Stimulated activated naive CD8-positive, alpha-beta T cell treated with anti-CD3 and anti-CD28 coated beads, Interleukin-15, amount 100 ng/mL, for 72 hours (primary cell): ENCODE results near the gene CEP95.
A peak's percentile ranks its signal among the peaks of the same experiment; 100 is the strongest.
"Not testable (repeated sequence)": the region's sequence is repeated elsewhere in the genome, so short reads cannot be mapped to it uniquely, and the experiment has no call there.

Source experiments
- ATAC-seq: fragments of 150-1000 bp; cut with Tn5 transposase; 2 replicates; pipeline ENCODE4 v1.10.0; 2021; ENCODE audit warnings: mild to moderate bottlenecking, moderate library complexity
- DNase-seq, 2 donors: peaks; one replicate each; pipeline ENCODE4 v3.0.0; 2021 to 2022
- H3K27ac Mint-ChIP-seq, 2 donors: one replicate each; pipeline ENCODE4 v1.8.0; 2022; ENCODE audit warnings: mild to moderate bottlenecking in 2 of 2, mixed read lengths in 2 of 2, moderate library complexity in 2 of 2
- H3K27me3 Mint-ChIP-seq: one replicate; pipeline ENCODE4 v1.8.0; 2022; ENCODE audit warnings: mixed read lengths
- H3K4me1 Mint-ChIP-seq: one replicate; pipeline ENCODE4 v1.8.0; 2022; ENCODE audit warnings: mild to moderate bottlenecking, mixed read lengths
- H3K4me3 Mint-ChIP-seq, 2 donors: one replicate each; pipeline ENCODE4 v1.8.0; 2022; ENCODE audit warnings: mild to moderate bottlenecking in 2 of 2, mixed read lengths in 2 of 2, moderate library complexity in 1 of 2
- H3K9me3 Mint-ChIP-seq, 2 donors: one replicate each; pipeline ENCODE4 v1.8.0; 2022; ENCODE audit warnings: mixed read lengths in 2 of 2

Gene CEP95, protein sequence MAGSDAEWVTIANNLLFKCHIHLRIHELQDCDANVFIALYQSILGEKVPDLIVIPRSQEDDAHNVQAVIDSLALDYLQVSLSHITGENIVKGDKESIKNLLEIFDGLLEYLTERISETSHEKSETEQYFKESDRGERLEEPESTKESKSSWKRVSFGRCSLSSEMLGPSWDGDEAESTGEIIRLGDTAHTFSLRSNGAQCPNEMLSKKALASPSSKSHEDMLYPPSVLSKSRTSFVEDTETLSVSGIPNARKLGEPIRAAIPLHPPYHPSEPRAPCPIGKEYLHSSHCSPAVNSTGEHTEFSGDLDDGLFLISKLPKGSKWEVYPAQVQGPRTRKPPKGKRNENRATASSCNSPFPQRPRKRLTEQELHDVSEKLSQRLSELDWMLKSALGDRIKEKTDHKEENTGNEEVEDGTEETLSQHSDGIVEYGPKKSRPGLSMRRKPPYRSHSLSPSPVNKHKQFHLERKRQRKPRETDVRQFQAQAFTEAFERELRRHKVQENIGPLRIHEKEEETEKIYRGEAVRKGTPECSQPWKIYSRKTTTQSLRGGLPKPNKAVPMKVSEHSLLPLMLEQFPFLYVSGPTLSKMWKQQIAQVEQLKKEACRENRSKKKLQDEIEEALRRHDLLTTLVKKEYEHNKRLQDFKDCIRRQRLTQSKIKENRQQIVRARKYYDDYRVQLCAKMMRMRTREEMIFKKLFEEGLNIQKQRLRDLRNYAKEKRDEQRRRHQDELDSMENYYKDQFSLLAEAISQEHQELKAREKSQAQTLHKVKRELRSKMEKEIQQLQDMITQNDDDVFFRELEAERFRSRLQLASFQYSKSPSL

DNA sequence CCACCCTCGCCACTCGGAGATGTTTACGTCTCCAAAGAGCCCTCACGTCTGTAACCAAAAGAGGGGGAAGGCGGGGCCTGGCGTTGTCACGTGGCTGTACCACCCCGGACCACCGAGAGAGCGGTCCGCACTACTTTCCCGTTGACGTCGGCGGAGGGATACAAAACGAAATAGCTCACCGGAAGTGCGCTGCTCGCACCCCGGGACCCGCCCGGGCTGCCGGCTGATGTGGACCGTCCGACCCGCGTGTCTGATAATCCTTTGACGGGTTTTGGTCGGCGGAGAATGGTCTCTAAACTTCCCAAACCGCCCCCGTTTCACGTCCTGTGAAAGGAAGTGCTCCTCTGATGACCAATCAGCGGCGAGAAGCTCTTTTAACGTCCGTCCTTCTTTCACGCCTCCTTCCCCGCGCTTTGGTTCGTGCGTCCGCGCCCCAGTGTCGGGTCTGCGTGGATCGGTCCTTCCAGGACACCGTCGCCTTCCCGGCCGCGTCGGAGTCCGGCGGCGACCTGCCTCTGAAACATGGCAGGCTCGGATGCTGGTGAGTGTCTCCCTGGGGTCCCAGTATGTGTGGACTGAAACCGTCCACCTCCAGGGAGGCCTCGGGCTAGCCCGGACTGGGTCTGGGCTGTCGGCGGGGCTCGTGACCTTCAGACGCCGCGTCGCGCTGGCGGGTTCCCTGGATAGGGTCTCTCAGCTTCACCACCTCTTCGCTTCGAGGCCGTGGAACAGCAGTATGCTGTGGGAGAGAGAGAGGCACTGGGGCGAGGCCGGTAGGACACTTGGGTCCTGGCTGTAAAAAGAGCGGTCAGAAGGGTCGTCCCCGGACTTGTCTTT, at the start of gene CEP95:
CEP95 (plus strand) TSS at position 402 of the 837 bp plus-strand sequence; CDS start at position 523, 121 bp downstream.
- ATAC-seq (peak; percentile 68), DNase-seq (peak; percentile 98)
- H3K27ac Mint-ChIP-seq: peak within 1 kb of the TSS; percentile 100
- peak within 1 kb of the TSS; percentile 94 to 97 for H3K4me3 Mint-ChIP-seq
- peaks cover 56% of the 10 kb centered on the region for H3K4me1 Mint-ChIP-seq
- H3K9me3 Mint-ChIP-seq: no peaks in the 10 kb centered on the region
- H3K27me3 Mint-ChIP-seq: no peaks in the 10 kb centered on the region

DNA sequence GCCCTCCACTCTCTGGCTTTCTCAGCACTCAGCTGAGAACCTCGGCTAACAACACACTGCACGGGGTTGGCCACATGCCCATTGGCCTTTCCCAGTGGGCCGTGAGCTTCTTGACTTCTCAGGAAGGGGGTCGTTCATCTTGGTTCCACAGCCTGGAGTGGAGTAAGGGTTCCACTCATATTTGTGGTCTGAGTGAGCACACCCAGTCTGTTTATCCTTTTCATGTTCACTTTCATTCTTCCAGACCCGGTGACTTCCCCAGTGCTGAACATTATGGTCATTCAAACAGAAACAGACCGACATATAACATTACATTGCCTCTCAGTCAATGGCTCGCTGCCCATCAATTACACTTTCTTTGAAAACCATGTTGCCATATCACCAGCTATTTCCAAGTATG, 49.6 kb upstream of the CEP95 start:
- no peak for DNase-seq
- H3K4me3 Mint-ChIP-seq: no peak overlapping the region
- H3K9me3 Mint-ChIP-seq: no peaks in the 10 kb centered on the region
- ATAC-seq: no peak
- no peaks in the 10 kb centered on the region for H3K27me3 Mint-ChIP-seq
- peaks cover 15% of the 10 kb centered on the region for H3K4me1 Mint-ChIP-seq
- H3K27ac Mint-ChIP-seq: no peak overlapping the region

DNA sequence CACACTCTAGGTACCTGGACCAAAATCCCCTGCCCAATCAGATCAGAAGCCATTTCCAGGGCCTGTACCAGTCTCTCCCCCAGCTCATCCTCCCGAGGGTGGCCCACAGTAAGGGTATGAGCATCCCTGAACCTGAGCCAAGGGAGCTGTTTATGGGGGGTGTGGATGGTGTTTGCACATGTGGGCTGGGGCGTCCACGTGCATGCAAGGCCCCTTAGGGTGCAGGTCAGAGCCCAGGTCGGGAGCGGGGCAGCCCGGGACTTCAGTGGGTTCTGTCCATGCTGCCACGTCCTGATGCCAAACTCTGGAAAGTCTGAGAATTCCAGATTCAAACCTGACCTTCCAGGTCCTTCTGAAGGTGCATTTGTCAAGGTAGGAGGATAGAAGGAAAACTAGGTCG, 48.0 kb upstream of the CEP95 start:
- Mint-ChIP-seq H3K27me3 (no peaks in the 10 kb centered on the region), H3K27ac (no peak overlapping the region), H3K9me3 (no peaks in the 10 kb centered on the region), H3K4me3 (no peak overlapping the region), H3K4me1 (peaks cover 15% of the 10 kb centered on the region)
- ATAC-seq (no peak), DNase-seq (no peak)

DNA sequence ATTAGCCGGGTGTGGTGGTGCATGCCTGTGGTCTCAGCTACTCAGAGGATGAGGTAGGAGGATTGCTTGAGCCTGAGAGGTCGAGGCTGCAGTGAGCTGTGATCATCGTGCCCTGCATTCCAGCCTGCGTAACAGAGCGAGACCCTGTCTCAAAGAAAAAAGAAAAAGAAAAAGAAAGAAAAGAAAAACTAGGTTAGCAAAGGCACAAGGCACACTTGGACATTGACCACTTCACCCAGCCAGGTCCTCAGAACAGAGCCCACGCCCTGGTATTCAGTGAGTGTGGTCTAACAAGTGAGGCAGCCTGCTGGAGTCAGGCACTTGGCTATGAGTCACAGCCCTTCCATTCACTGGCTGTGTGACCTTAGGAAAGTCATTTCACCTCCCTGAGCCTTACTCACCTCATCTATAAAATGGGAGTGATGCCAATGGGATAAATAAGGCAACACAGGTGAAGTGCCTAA, 47.5 kb upstream of the CEP95 start:
- Mint-ChIP-seq H3K27ac (peak overlapping the region in 1 of 2 donors; percentile 88), H3K27me3 (no peaks in the 10 kb centered on the region), H3K9me3 (no peaks in the 10 kb centered on the region), H3K4me1 (peaks cover 15% of the 10 kb centered on the region), H3K4me3 (no peak overlapping the region)
- DNase-seq (no peak), ATAC-seq (no peak)

DNA sequence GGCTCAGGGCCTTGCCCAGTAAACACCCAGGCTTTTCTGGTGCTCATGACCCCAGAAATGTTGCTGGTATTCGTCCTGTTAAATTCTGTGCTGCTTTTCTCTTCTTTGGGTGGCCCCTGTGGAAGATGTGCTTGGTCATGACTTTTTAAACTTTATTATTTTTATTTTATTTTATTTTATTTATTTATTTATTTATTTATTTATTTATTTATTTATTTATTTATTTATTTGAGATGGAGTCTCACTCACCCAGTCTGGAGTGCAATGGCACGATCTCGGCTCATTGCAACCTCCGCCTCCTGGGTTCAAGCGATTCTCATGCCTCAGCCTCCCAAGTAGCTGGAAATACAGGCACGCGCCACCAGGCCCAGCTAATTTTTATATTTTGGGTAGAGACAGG, 47.0 kb upstream of the CEP95 start:
- H3K4me3 Mint-ChIP-seq, H3K9me3 Mint-ChIP-seq, H3K27ac Mint-ChIP-seq, H3K27me3 Mint-ChIP-seq, ATAC-seq, DNase-seq: not testable (repeated sequence)
- H3K4me1 Mint-ChIP-seq: peaks cover 15% of the 10 kb centered on the region

DNA sequence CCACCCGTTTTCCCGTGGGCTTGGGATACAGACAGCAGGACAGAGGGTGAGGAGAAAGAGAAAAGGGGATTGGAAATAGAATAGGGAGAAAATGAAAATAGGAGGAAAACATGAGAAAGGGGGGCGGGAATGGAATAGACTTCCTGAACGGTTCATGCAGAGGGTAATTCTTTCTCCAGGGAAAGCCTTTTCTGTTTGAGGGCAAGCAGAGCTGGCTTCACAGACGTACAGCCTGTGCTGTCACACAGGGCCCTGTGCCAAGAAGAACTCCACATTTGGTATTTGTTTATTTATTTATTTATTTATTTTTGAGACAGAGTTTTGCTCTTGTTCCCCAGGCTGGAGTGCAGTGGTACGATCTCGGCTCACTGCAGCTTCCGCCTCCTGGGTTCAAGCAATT, 45.8 kb upstream of the CEP95 start:
- H3K27ac Mint-ChIP-seq: peak overlapping the region in 1 of 2 donors; percentile 5
- H3K4me3 Mint-ChIP-seq: no peak overlapping the region
- peaks cover 11% of the 10 kb centered on the region for H3K4me1 Mint-ChIP-seq
- no peak for ATAC-seq
- H3K27me3 Mint-ChIP-seq: no peaks in the 10 kb centered on the region
- DNase-seq: no peak
- no peaks in the 10 kb centered on the region for H3K9me3 Mint-ChIP-seq

DNA sequence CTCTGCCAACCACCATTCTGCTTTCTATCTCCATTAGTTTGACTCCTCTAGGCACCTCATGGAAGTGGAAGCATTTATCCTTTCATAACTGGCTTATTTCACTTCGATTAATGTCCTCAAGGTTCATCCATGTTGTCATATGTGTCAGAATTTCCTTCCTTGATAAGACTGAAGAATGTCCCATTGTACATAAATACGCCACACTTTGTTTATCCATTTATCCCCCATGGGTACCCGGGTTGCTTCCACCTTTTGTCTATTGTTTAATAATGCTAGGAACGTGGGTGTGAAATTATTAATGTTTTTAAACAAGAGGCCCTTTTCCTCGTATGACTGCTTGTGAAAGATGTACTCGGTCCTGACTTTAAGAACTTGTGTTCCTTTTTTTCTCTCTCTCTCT, 45.0 kb upstream of the CEP95 start:
- no peak overlapping the region for H3K4me3 Mint-ChIP-seq
- peaks cover 5% of the 10 kb centered on the region for H3K4me1 Mint-ChIP-seq
- no peak overlapping the region for H3K27ac Mint-ChIP-seq
- no peak for DNase-seq
- no peak for ATAC-seq
- H3K9me3 Mint-ChIP-seq: no peaks in the 10 kb centered on the region
- H3K27me3 Mint-ChIP-seq: no peaks in the 10 kb centered on the region

DNA sequence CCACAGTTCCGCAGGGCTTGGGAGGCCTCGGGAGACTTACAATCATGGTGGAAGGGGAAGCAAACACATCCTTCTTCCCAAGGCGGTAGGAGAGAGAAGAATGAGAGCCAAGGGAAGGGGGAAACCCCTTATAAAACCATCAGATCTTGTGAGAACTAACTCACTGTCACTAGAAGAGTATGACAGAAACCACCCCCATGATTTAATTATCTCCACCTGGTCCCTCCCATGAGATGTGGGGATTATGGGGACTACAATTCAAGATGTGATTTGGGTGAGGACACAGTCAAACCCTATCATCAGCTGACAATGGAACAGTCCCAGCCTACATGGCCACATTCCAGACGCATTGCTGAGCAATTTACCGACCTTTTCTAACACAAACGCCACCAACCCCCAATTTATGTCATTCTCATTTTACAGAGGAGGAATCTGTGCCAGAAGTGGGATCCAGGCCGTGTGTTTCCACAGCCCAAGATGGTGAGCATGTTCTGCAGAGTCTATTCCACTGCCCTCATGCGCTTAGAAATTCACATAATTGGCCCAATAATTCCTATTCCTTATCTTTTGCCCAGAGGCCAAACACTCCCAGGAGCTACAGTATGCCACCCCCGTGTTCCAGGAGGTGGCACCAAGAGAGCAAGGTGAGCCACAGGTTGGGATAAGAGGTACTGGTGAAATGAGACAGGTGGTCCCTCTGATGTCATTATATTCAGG, 40.6 kb upstream of the CEP95 start:
- Mint-ChIP-seq H3K27me3 (no peaks in the 10 kb centered on the region), H3K4me3 (no peak overlapping the region), H3K9me3 (no peaks in the 10 kb centered on the region), H3K4me1 (no peaks in the 10 kb centered on the region), H3K27ac (no peak overlapping the region)
- DNase-seq: no peak
- no peak for ATAC-seq

DNA sequence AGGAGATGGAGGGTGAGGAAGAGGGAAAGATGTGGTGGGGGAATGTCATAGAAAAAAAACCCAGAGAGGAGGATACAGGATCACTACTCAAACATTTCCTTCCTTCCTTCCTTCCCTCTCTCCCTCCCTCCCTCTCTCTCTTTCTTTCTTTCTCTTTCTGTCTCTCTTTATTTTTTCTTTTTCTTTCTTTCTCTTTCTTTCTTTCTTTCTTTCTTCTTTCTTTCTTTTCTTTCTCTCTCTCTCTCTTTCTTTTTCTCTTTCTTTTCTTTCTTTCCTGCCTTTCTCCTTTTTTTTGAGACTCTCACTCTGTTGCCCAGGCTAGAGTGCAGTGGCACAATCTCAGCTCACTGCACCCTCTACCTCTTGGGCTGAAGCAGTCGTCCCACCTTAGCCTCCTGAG, 39.9 kb upstream of the CEP95 start:
- H3K27ac Mint-ChIP-seq: peak overlapping the region in 1 of 2 donors; percentile 55

DNA sequence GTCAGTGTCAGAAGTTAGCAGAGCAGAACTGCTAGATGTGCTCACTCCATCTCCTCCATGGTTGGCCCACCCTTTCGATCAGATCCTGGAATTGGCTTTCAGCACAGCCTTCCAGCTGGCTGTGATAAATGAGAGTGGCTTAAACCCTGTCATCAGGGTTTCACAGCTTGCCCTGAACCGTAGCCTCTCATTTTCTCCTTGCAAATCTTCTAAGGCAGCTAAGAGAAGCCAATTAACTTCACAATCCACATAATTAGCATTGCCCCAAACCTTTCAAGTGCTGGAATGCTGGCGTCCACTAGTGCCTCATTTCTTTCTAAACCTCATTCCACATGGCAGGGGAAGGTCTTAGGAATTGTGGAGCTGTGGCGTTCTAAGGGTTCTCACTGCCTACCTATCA, 36.2 kb upstream of the CEP95 start:
- no peaks in the 10 kb centered on the region for H3K27me3 Mint-ChIP-seq
- no peaks in the 10 kb centered on the region for H3K9me3 Mint-ChIP-seq
- no peak overlapping the region for H3K4me3 Mint-ChIP-seq
- DNase-seq (no peak), ATAC-seq (no peak)
- no peaks in the 10 kb centered on the region for H3K4me1 Mint-ChIP-seq
- no peak overlapping the region for H3K27ac Mint-ChIP-seq

More for the DNA sequence above, 39.9 kb upstream of the CEP95 start:
- ATAC-seq, DNase-seq, H3K9me3 Mint-ChIP-seq, H3K4me1 Mint-ChIP-seq, H3K4me3 Mint-ChIP-seq, H3K27me3 Mint-ChIP-seq: not testable (repeated sequence)

DNA sequence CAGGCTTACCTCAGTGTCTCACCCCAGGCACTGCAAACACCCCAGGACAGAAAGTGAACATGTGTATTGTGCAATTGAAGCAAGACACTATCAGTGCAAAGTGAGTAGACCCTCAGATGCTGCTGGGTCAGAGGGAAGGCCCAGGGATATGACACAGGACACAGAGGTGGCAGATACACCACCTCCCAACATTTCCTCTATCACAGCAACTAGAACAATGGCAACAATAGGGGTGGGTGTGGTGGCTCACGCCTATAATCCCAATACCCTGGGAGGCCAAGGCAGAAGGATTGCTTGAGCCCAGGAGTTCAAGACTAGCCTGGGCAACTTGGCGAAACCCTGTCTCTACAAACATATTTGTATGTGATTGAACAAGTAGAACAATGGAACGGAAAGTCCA, 35.3 kb upstream of the CEP95 start:
- no peak overlapping the region for H3K27ac Mint-ChIP-seq
- no peak for DNase-seq

DNA sequence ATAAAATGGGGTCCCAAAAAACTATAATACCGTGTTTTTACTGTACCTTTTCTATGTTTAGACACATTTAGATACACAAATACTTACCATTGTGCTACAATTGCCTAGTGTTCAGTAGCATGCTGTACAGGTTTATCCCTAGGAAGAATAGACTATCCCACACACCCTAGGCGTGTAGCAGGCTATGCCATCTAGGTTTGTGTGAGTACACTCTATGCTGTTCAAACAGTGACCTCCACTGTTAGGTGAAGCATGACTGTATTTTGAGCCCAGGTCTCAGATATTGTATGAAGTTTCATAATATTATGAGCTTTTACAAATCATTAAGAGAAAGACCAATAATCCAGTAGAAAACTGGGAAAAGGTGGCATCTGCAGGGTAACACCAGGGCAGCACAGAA, 34.2 kb upstream of the CEP95 start:
- Mint-ChIP-seq H3K4me3 (no peak overlapping the region), H3K4me1 (no peaks in the 10 kb centered on the region), H3K27me3 (no peaks in the 10 kb centered on the region), H3K27ac (no peak overlapping the region), H3K9me3 (no peaks in the 10 kb centered on the region)
- DNase-seq (no peak), ATAC-seq (no peak)

More for the DNA sequence above, 35.3 kb upstream of the CEP95 start:
- ATAC-seq: no peak
- H3K9me3 Mint-ChIP-seq: no peaks in the 10 kb centered on the region
- no peak overlapping the region for H3K4me3 Mint-ChIP-seq
- H3K27me3 Mint-ChIP-seq: no peaks in the 10 kb centered on the region
- no peaks in the 10 kb centered on the region for H3K4me1 Mint-ChIP-seq

DNA sequence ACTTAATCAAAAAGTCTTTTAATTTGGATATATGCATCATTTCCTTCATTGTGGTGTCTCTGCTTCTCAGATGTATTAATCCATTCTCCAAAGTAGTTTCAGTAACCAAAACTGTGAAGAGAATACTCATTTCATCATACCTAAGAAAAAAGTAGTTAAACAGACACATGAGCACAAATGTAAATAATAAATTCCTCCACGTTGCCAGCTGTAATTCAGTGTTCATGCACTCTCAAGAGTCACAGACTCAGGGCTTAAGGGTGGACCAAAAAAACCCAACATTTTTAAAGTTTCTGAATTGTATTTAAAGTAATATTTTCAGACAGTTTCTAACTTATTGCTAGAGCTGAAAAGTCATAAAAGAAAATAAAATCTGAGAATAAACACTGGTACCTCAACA, 28.9 kb upstream of the CEP95 start:
- no peak for DNase-seq
- H3K9me3 Mint-ChIP-seq: no peaks in the 10 kb centered on the region
- no peak overlapping the region for H3K4me3 Mint-ChIP-seq
- no peaks in the 10 kb centered on the region for H3K4me1 Mint-ChIP-seq
- H3K27me3 Mint-ChIP-seq: no peaks in the 10 kb centered on the region
- no peak overlapping the region for H3K27ac Mint-ChIP-seq
- no peak for ATAC-seq

DNA sequence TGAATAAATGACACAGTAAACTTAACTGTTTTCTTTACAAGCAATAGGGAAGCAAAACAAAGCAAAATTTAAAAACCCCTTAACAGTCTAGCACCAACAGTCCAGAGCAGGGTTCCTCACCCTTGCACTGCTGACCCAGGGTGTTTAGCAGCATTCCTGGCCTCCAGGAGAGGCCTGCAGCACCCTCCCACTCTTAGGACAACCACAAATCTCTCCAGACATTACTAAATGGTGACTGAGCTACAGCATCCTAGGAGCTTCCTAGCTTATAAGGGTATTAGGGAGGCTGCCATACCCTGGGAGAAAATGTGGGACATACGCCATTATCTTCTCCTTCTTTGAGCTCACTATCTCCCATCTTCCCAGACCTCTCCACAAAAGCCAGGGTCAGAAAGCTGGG, 25.8 kb upstream of the CEP95 start:
- no peaks in the 10 kb centered on the region for H3K9me3 Mint-ChIP-seq
- no peak for DNase-seq
- no peak overlapping the region for H3K4me3 Mint-ChIP-seq
- H3K4me1 Mint-ChIP-seq: no peaks in the 10 kb centered on the region
- H3K27ac Mint-ChIP-seq: no peak overlapping the region
- ATAC-seq: no peak
- no peaks in the 10 kb centered on the region for H3K27me3 Mint-ChIP-seq

DNA sequence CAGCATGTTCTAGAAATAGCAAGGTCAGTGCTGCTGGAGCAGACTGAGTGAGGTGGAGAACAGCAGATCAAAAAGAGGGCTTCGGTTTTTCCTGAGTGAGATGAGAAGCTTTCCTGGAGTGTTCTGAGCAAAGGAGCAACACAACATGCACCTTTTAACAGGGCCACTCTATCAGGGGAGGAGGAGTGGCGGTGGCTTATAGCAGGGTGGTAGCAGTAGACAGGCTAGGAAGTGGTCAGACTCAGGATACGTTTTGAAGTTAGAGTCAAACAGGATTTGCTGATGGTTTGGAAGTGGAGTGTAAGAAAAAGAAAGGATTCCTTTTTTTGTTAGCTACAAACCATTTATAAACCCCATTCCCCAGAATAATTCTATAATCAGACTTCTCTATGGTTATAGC, 22.4 kb upstream of the CEP95 start:
- Mint-ChIP-seq H3K27ac (no peak overlapping the region), H3K4me3 (no peak overlapping the region), H3K4me1 (no peaks in the 10 kb centered on the region), H3K27me3 (no peaks in the 10 kb centered on the region), H3K9me3 (no peaks in the 10 kb centered on the region)
- ATAC-seq (no peak), DNase-seq (no peak)
